Ramos (cell line): ENCODE results near the gene MAP2K2.

Experiments
- in situ Hi-C: fragments of 300-500 bp; cut with MboI; formaldehyde crosslinking; loops from one replicate; pipeline ENCODE4 v1.14.3; 2022; ENCODE audit warnings: low sequenced_read_pairs; ENCODE audit not compliant: unreplicated experiment

Gene MAP2K2

GRCh38 chr19:4063369-4064148 is 60.4 kb downstream of the MAP2K2 start:
- in situ Hi-C loops = no loop called here

GRCh38 chr19:4062419-4063368 is 61.2 kb downstream of the MAP2K2 start:
- in situ Hi-C loops = no loop called here

- in situ Hi-C loops = no loop called here
Observed at GRCh38 chr19:4061683-4062418, 62.1 kb downstream of the MAP2K2 start.

- in situ Hi-C loops = no loop called here
Observed at GRCh38 chr19:4061178-4061682, 62.7 kb downstream of the MAP2K2 start.

GRCh38 chr19:4060621-4061177 is 63.2 kb downstream of the MAP2K2 start:
- in situ Hi-C loops = no loop called here

- in situ Hi-C loops = no loop called here
Observed at GRCh38 chr19:4059891-4060620, 63.9 kb downstream of the MAP2K2 start.

- in situ Hi-C loops = no loop called here
Observed at GRCh38 chr19:4059453-4059871, 64.5 kb downstream of the MAP2K2 start.

- in situ Hi-C loops = no loop called here
Observed at GRCh38 chr19:4058693-4059452, 65.0 kb downstream of the MAP2K2 start.

GRCh38 chr19:4057931-4058692 is 65.8 kb downstream of the MAP2K2 start:
- in situ Hi-C loops = no loop called here

- in situ Hi-C loops = no loop called here
Observed at GRCh38 chr19:4055209-4055552, 68.7 kb downstream of the MAP2K2 start.

- in situ Hi-C loops = no loop called here
Observed at GRCh38 chr19:4054441-4055208, 69.3 kb downstream of the MAP2K2 start.

- in situ Hi-C loops = no loop called here
Observed at GRCh38 chr19:4053423-4054324, 70.2 kb downstream of the MAP2K2 start.

GRCh38 chr19:4052993-4053422 is 70.9 kb downstream of the MAP2K2 start:
- in situ Hi-C loops = no loop called here

- in situ Hi-C loops = no loop called here
Observed at GRCh38 chr19:4052114-4052992, 71.6 kb downstream of the MAP2K2 start.
